ENCODE data around the gene SYNDIG1L. TPM values are rescaled to one million over a fixed set of nuclear protein-coding genes. Genes with fewer than 3 reads are reported as not detected.

The SYNDIG1L gene
- total and polyA plus RNA-seq, 2 donors (not counting 3 experiments of a cell fraction or from before 2014, with no cell fraction given), result not detected

GRCh38 chr14:74404435-74404834 lies 21.6 kb downstream of the SYNDIG1L start:
- TF ChIP-seq GATA2 (IDR thresholded peaks at IDR 0.05; ENCODE audit: insufficient read depth, insufficient read length, low read depth, low read length) (no peak), POLR2A (IDR thresholded peaks at IDR 0.05; ENCODE audit: low read depth, low read length) (no peak), POLR2AphosphoS5 (IDR thresholded peaks at IDR 0.05; ENCODE audit: insufficient read depth, low read depth, low read length) (no peak), FOS (IDR thresholded peaks at IDR 0.05; ENCODE audit: borderline replicate concordance, insufficient read depth, low read length) (no peak), MAX (IDR thresholded peaks at IDR 0.05; ENCODE audit: insufficient read depth, insufficient read length) (no peak), MYC (IDR thresholded peaks at IDR 0.05; ENCODE audit: low read depth, low read length) (no peak), JUN (IDR thresholded peaks at IDR 0.05; ENCODE audit: borderline replicate concordance, insufficient read depth, insufficient read length, low read depth) (no peak), EZH2 (IDR thresholded peaks at IDR 0.05; ENCODE audit: borderline replicate concordance, low read depth, low read length, severe bottlenecking) (no peak), CTCF (IDR thresholded peaks at IDR 0.05; ENCODE audit: extremely low read depth in 1 of 2, insufficient read depth in 1 of 2, low read depth in 1 of 2, low read length in 2 of 2) (no peak)
- FAIRE-seq (no peak), DNase-seq (ENCODE audit: low read depth, low spot score) (no peak)
- H2AFZ ChIP-seq (ENCODE audit: low read depth, low read length), result no peak overlapping the region
- CTCF ChIA-PET, result interaction anchor here (0.8 to 1.4 kb wide), 2 partner anchors 10 to 12 kb away, joined by 3 read pairs; no protein-coding TSS in a partner anchor
- no peaks in the 10 kb centered on the region for H3K79me2 ChIP-seq (ENCODE audit: control insufficient read depth, insufficient read depth, low read length)
- intact Hi-C loops (cut with micrococcal nuclease) (no loop called here), dilution Hi-C loops (cut with MboI; ENCODE audit: extremely low pct_ligation_motif_present, low sequenced_read_pairs) (no loop called here)
- no TSS peak for BruUV-seq (replicated peaks)
- H3K9me3 ChIP-seq (replicated peaks; ENCODE audit: control insufficient read depth, insufficient read depth, low read length), result no peaks in the 10 kb centered on the region
- H3K4me3 ChIP-seq (replicated peaks in 1 of 3; ENCODE audit: insufficient read depth in 1 of 3, low read depth in 1 of 3, low read length in 3 of 3), result no peak overlapping the region
- H4K20me1 ChIP-seq (replicated peaks; ENCODE audit: control insufficient read depth, extremely low read depth, insufficient read depth, low read length), result no peaks in the 10 kb centered on the region
- H3K9ac ChIP-seq (replicated peaks; ENCODE audit: extremely low read depth, insufficient read depth, low read length), result no peak overlapping the region
- no peak overlapping the region for H3K27ac ChIP-seq (ENCODE audit: insufficient read depth, low read depth, low read length)
- H3K36me3 ChIP-seq (ENCODE audit: control insufficient read depth in 2 of 2, extremely low read depth in 1 of 2, insufficient read depth in 2 of 2, low read length in 2 of 2), result no peaks in the 10 kb centered on the region
- H3K4me2 ChIP-seq (ENCODE audit: insufficient read depth, low read length), result no peak overlapping the region
- peaks cover 5% of the 10 kb centered on the region for H3K4me1 ChIP-seq (ENCODE audit: control insufficient read depth, extremely low read depth, insufficient read depth, low read length)
- H3K27me3 ChIP-seq (ENCODE audit: control insufficient read depth in 2 of 2, insufficient read depth in 2 of 2, low read length in 2 of 2), result peaks cover 3 to 8% of the 10 kb centered on the region in 2 experiments
- no peaks in the 10 kb centered on the region for H3K9me1 ChIP-seq (replicated peaks; ENCODE audit: control insufficient read depth, extremely low read depth, insufficient read depth, low read length)
- POLR2A ChIA-PET, result no interaction called here
